ENCODE measurements around the gene VIPAS39. TPM values are rescaled to one million over a fixed set of nuclear protein-coding genes. Genes with fewer than 3 reads are reported as not detected.

Gene VIPAS39
- 10 to 100 TPM; 17.8 to 23.1 (median 18.0) TPM for total RNA-seq
- long read RNA-seq, donor 1, transcript VIPAS39-211 (20 exons, 2,562 nt) = major isoform, 14 of 17 reads
- long read RNA-seq, donor 1, partial matches to known transcripts = 2 of 17 reads
- long read RNA-seq, donor 1, other reads (novel, unspliced or antisense) = 1 of 17 reads
- long read RNA-seq, donor 2, partial matches to known transcripts = 0 of 6 reads
- long read RNA-seq, donor 2, other reads (novel, unspliced or antisense) = 2 of 6 reads

GRCh38 chr14:77457522-77458248 is at the start of gene VIPAS39, which contains the start of gene AHSA1:
VIPAS39 (minus strand) TSS chr14:77457601; CDS start chr14:77454102, 3,499 bp downstream.
AHSA1 (plus strand) TSS chr14:77458093; CDS start chr14:77458190, 97 bp downstream.
- DNase-seq (peak; percentile 90 to 97 (median 95)), ATAC-seq (peak; percentile 96)
- Histone ChIP-seq H3K36me3 (ENCODE audit: low read depth) (peaks cover 6% of the 10 kb centered on the region), H3K9me3 (no peaks in the 10 kb centered on the region), H3K4me3 (peak within 1 kb of the TSS; percentile 94), H3K4me1 (ENCODE audit: low read depth) (peaks cover 16% of the 10 kb centered on the region)
- no peak for TF ChIP-seq CTCF (IDR thresholded peaks at IDR 0.05)
- intact Hi-C loops (cut with DNase I, micrococcal nuclease) = no loop called here

- ATAC-seq (no peak), DNase-seq (no peak)
- Histone ChIP-seq H3K4me3 (no peak overlapping the region), H3K9me3 (peaks cover 3% of the 10 kb centered on the region), H3K36me3 (ENCODE audit: low read depth) (no peaks in the 10 kb centered on the region), H3K4me1 (ENCODE audit: low read depth) (no peaks in the 10 kb centered on the region)
- TF ChIP-seq CTCF (IDR thresholded peaks at IDR 0.05) = no peak
- intact Hi-C loops (cut with DNase I, micrococcal nuclease) = no loop called here
These were observed 47.6 kb upstream of the VIPAS39 start for GRCh38 chr14:77505031-77505430.

- DNase-seq = no peak
- Histone ChIP-seq H3K4me3 (no peak overlapping the region), H3K4me1 (ENCODE audit: low read depth) (peaks cover 7% of the 10 kb centered on the region), H3K36me3 (ENCODE audit: low read depth) (no peaks in the 10 kb centered on the region), H3K9me3 (peaks cover 3% of the 10 kb centered on the region)
- intact Hi-C loops (cut with DNase I, micrococcal nuclease) = no loop called here
- no peak for TF ChIP-seq CTCF (IDR thresholded peaks at IDR 0.05)
- no peak for ATAC-seq
These were observed 45.7 kb upstream of the VIPAS39 start for GRCh38 chr14:77503138-77503537.

- no peaks in the 10 kb centered on the region for H3K36me3 ChIP-seq (ENCODE audit: low read depth)
- TF ChIP-seq CTCF (IDR thresholded peaks at IDR 0.05) = no peak
- peak; percentile 78 for ATAC-seq
- intact Hi-C loops (cut with DNase I, micrococcal nuclease) = no loop called here
- no peak overlapping the region for H3K4me3 ChIP-seq
- H3K4me1 ChIP-seq (ENCODE audit: low read depth) = peaks cover 12% of the 10 kb centered on the region
- DNase-seq = no peak
- H3K9me3 ChIP-seq = peaks cover 3% of the 10 kb centered on the region
These were observed 44.8 kb upstream of the VIPAS39 start for GRCh38 chr14:77502109-77502782.

- H3K9me3 ChIP-seq = peaks cover 3% of the 10 kb centered on the region
- H3K4me1 ChIP-seq (ENCODE audit: low read depth) = peaks cover 12% of the 10 kb centered on the region
- ATAC-seq = peak; percentile 24
- H3K36me3 ChIP-seq (ENCODE audit: low read depth) = no peaks in the 10 kb centered on the region
- no peak overlapping the region for H3K4me3 ChIP-seq
- DNase-seq = no peak
- intact Hi-C loops (cut with DNase I, micrococcal nuclease) = no loop called here
- no peak for TF ChIP-seq CTCF (IDR thresholded peaks at IDR 0.05)
These were observed 41.7 kb upstream of the VIPAS39 start for GRCh38 chr14:77498984-77499527.
